ENCODE measurements around the gene BIK.

DNA sequence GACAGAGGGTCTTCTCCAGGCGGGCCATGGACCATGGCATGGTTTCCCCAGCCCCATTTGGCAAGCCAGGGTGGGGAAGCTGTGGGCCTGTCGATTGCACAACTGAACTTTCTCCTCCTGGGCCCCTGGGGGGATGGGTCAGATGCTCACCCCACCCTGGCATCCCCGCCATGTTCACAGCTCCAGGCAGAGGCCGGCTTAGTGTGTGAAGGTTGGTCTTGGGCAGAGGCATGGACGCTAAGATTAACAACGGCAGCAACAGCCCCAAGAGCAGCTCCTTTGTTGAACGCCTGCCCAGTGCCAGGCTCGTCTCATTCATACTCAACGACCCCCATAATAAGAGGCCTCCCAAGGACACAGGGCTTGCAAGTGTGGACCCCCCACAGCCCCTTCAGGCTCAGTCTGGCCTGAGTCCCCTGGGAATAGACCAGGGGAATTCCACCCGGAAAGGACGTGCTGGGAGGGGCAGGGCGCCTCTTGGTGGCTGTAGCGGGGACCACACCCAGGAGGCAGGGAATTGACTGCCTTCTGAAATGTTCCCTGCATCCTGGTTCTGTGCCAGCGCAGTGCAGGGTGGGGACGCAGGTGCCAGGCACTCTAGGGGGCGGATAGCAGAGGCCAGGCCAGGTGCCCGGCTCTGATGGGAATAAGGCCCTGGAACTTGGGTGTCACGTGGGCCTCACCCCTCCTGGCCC lies 49.1 kb downstream of the BIK start:
- peak in 4 of 6 experiments; percentile 60 to 73 (median 62) for TF ChIP-seq CTCF (IDR thresholded peaks at IDR 0.05)
- no peak for TF ChIP-seq POLR2A (IDR thresholded peaks at IDR 0.05)
